HG03558 (cell line): Measurements from ENCODE around the gene LUZP1.

ENCODE experiments used
- ATAC-seq: cut with Tn5 transposase; IDR thresholded peaks from one replicate; pipeline ENCODE4 v1.9.1; 2021; ENCODE audit warnings: moderate number of reproducible peaks; ENCODE audit not compliant: unreplicated experiment; ENCODE audit errors: extremely low read depth

Gene LUZP1

GRCh38 chr1:23097316-23097715, 71.3 kb downstream of the LUZP1 start:
- ATAC-seq = no peak

- no peak for ATAC-seq
Observed at GRCh38 chr1:23092447-23092846, 76.2 kb downstream of the LUZP1 start.

DNA sequence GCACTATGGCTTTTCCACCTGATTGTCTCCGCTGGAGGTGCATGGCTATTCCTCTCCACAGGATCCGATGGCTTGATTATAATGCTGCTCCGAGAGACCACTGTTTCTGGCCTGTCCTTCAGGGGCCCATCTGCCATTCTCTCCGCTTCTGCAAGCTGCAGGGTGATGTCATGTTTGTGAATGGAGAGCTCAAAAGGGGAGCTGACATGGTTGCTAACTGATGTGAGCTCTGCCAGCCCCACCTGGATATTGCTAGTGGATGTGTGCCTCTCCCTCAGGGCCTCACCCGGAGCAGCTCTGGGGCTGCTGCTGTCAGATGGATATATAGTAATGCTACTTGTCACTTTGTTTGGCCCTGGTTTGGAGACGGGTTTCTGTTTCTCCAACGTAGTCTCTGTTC, 77.1 kb downstream of the LUZP1 start:
- ATAC-seq = no peak

GRCh38 chr1:23090056-23090455, 78.6 kb downstream of the LUZP1 start:
- ATAC-seq = no peak

- ATAC-seq = no peak
Observed at GRCh38 chr1:23088027-23088426, 80.6 kb downstream of the LUZP1 start.

GRCh38 chr1:23085696-23086095, 83.0 kb downstream of the LUZP1 start:
- ATAC-seq = no peak

- ATAC-seq = no peak
Observed at GRCh38 chr1:23084880-23085279, 83.8 kb downstream of the LUZP1 start.

- ATAC-seq = no peak
Observed at GRCh38 chr1:23083714-23084480, 84.8 kb downstream of the LUZP1 start.

DNA sequence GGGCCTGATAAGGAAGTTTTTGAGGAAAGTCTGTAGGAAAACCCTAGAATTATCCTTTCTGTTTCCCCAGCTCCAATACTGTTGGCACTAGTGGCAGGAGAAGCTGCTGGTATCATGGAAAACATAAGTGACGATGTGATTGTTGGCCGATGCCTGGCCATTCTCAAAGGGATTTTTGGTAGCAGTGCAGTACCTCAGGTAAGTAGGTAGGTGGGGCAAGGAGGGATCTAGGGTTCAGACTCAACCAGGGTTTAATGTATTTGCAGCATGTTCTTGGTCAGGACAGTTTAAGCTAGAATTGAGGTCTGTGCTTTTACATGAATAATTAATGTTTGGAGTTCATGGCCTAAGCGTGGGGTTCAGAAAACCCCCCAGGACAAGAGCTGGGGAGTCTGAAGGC, 87.3 kb downstream of the LUZP1 start:
- ATAC-seq = no peak

DNA sequence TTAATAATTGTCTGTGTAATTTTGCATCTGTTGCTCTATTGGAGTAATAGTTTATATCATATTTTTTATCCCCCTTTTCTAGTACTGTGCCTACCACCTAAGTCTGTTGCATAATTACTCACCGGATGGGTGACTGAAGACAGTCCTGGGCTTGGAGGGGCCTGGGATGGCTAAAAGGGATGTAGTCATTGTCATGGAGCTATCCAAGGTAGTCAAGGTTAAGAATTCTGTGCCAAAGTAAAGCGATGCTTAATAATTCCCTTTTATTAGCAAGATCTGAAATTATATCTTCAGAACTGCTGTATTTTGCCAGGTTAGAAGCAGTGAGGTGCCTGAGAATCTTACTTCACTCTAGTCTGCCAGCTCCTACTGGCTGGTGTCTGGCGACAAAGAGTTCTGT, 87.8 kb downstream of the LUZP1 start:
- no peak for ATAC-seq

GRCh38 chr1:23079025-23079424, 89.6 kb downstream of the LUZP1 start:
- ATAC-seq = no peak

DNA sequence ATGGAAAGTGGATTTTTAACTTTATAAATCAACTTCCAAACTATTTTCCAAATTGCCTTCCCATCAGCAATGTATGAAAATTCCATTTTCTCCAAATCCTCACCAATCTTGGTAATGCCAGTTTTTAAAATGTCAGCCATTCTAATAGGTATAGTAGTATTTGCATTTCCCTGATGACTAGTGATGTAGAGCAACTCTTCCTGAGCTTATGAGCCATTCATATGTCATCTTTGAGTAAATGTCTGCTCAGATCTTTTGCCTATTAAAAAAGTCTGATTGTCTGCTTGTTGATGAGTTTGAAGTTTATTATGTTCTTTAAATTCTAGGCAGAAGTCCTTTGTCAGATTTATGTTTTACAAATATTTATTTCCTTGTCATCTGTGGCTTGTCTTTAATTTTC, 94.6 kb downstream of the LUZP1 start:
- no peak for ATAC-seq

GRCh38 chr1:23069675-23070074, 99.0 kb downstream of the LUZP1 start:
- ATAC-seq = no peak

- no peak for ATAC-seq
Observed at GRCh38 chr1:23069149-23069548, 99.5 kb downstream of the LUZP1 start.

DNA sequence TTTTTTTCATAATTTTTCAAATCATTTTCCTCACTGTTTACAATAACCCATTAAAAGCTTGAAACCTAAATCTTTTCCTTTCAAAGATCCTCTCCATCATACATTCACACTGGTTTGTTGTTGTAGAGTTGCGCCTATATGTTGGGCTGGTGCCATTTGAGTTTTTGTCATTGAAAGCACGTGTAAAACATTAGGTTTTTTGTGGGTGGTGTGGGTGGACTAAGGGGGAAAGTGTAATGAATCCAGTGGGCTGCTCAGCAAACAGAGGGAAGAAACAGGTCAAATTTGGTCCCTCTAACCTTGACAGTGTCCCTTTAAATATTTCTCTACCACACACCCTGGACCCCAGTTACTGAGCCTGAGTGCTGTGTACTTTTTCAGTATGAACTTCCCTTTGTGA, 102.6 kb downstream of the LUZP1 start:
- ATAC-seq = no peak

GRCh38 chr1:23065385-23065784, 103.3 kb downstream of the LUZP1 start:
- ATAC-seq = no peak

DNA sequence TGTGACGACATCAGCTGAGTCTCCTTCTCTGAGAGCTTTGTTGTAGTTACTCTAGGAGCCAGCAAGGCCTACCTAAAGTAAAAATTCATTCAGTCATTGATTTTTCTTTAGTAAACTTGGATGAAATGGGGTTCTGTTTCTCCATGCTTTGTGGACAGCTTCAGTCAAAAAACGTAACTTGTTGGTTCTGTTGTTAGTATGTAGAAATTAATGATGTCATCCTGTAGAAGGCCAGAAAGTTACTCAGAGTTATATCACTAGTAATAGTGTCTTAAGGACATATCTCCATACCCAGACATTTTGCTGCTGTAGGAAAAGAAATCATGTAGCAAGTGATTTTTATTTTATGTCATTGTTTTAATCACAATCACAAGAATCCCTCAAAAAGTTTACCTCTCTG, 106.4 kb downstream of the LUZP1 start:
- no peak for ATAC-seq

DNA sequence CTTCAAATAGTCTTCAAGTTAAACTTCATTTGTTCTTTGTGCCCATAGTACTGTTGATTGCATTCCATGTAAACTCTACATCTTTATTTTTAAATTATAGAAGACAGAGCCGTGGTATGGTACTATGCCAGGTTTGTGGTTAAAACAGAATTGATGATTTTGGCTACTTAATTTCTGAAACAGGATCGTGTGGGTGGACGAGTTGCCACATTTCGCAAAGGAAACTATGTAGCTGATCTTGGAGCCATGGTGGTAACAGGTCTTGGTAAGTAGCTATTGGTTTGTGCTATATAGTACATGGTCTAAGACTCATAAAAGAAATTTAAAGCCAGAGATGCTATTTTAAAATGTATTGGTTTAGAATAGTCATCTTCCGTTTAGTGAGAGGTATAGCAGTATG, 111.4 kb downstream of the LUZP1 start:
- ATAC-seq = no peak

DNA sequence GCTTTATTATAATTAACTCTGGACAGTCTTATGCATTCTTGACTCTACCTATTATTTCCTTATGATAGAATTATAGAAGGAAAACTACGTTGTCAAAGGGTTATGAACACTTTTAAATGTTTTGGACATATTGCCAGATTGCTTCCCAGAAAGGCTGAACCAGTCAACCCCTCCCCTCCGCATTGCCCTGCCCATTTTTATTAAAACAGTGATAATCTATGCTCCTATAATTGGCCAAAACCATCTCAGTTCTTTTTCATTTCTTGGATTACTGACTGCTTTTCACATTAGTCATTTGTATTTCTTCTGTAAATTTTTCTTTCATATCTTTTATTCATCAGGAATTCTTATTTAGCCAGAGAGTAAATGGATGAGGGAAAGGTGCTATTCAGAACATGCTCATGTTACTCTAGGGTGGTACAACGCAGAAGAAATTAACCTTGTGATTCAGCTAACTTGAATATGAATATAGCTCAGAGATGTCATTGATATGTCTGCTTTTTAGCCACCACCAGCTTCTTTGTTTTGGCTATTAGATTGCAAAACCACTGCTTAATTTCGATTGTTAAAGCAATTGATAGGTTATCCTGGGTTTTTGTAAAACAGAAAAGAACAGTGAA, 117.3 kb downstream of the LUZP1 start:
- no peak for ATAC-seq

DNA sequence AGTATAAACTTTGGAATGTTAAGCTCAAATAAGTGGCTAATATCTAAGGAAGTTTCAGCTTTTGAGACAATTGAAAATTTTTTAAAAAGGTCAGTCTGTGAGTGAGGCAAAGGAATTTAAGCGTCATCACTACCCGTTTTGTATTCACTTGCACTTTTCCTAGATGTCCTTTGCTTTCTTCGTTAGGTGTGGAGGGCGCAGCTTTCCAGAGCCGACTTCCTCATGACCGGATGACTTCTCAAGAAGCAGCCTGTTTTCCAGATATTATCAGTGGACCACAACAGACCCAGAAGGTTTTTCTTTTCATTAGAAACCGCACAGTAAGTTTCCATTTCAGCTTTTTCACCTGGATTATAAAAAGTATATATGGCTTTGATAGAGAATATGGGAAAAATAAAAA, 118.5 kb downstream of the LUZP1 start:
- ATAC-seq = no peak

GRCh38 chr1:23044035-23044434, 124.6 kb downstream of the LUZP1 start:
- ATAC-seq = no peak

DNA sequence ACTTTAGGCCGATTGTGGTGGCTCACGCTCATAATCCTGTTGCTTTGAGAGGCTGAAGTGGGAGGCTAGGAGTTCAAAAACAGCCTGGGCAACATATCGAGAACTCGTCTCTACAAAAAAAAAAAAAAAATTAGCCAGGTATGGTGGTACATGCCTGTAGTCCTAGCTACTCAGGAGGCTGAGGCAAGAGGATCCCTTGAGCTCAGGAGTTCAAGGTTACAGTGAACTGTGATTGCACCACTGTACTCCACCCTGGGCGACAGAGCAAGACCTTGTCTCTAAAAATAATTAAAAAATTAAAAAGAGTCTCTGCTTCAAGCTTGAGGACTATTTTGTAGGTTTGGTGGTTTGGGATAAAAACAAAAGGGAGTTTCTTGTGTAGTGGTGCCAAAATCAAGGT, 128.1 kb downstream of the LUZP1 start:
- no peak for ATAC-seq
